ENCODE data around the gene FKBP6. TPM values are rescaled to one million over a fixed set of nuclear protein-coding genes. Genes with fewer than 3 reads are reported as not detected.
A peak's percentile ranks its signal among the peaks of the same experiment; 100 is the strongest.

Gene FKBP6
- total RNA-seq, 2 donors from 2014 or later, result not detected

- WGBS, 2 donors, result 77 to 79% methylated on average over 7 of the region's 7 CpGs
- intact Hi-C loops (cut with DNase I), result loop anchor here (5.0 kb wide), 1 partner anchor 107 kb away; no protein-coding TSS in a partner anchor
- H3K27ac ChIP-seq, result no peak overlapping the region
- peaks cover 8% of the 10 kb centered on the region for H3K4me1 ChIP-seq
- no peak for DNase-seq
- no peak overlapping the region for H3K4me3 ChIP-seq
- TF ChIP-seq POLR2A (IDR thresholded peaks at IDR 0.05) (no peak), CTCF (IDR thresholded peaks at IDR 0.05) (no peak)
- no peaks in the 10 kb centered on the region for H3K27me3 ChIP-seq
- H3K9me3 ChIP-seq, result no peaks in the 10 kb centered on the region
- ATAC-seq, result no peak
- no peaks in the 10 kb centered on the region for H3K36me3 ChIP-seq (replicated peaks in 1 of 2; ENCODE audit: insufficient read depth in 1 of 2, low read depth in 2 of 2)
Measured at GRCh38 chr7:73340514-73340913, 12.6 kb downstream of the FKBP6 start.

GRCh38 chr7:73341877-73342276, 13.9 kb downstream of the FKBP6 start:
- H3K27ac ChIP-seq, result no peak overlapping the region
- WGBS, 2 donors, result 60 to 63% methylated on average over 8 of the region's 8 CpGs
- no peaks in the 10 kb centered on the region for H3K27me3 ChIP-seq
- no peak for TF ChIP-seq POLR2A (IDR thresholded peaks at IDR 0.05)
- no peak for TF ChIP-seq CTCF (IDR thresholded peaks at IDR 0.05)
- ATAC-seq, result peak; percentile 27
- no peaks in the 10 kb centered on the region for H3K36me3 ChIP-seq (replicated peaks in 1 of 2; ENCODE audit: insufficient read depth in 1 of 2, low read depth in 2 of 2)
- peaks cover 8% of the 10 kb centered on the region for H3K4me1 ChIP-seq
- DNase-seq, result no peak
- intact Hi-C loops (cut with DNase I), result loop anchor here (5.0 kb wide), 1 partner anchor 105 kb away; no protein-coding TSS in a partner anchor
- H3K9me3 ChIP-seq, result no peaks in the 10 kb centered on the region
- no peak overlapping the region for H3K4me3 ChIP-seq

GRCh38 chr7:73342645-73343044, 14.7 kb downstream of the FKBP6 start:
- H3K27me3 ChIP-seq, result no peaks in the 10 kb centered on the region
- intact Hi-C loops (cut with DNase I), result loop anchor here (5.0 kb wide), 1 partner anchor 105 kb away; no protein-coding TSS in a partner anchor
- peak; percentile 92 for ATAC-seq
- no peak overlapping the region for H3K4me3 ChIP-seq
- DNase-seq, result peak; percentile 40 to 56 (median 50)
- H3K4me1 ChIP-seq, result peaks cover 8% of the 10 kb centered on the region
- no peaks in the 10 kb centered on the region for H3K9me3 ChIP-seq
- WGBS, 2 donors, result 34 to 40% methylated on average over 8 of the region's 8 CpGs
- no peak overlapping the region for H3K27ac ChIP-seq
- no peak for TF ChIP-seq POLR2A (IDR thresholded peaks at IDR 0.05)
- TF ChIP-seq CTCF (IDR thresholded peaks at IDR 0.05), result peak in 6 of 7 experiments; percentile 27 to 75 (median 70)
- no peaks in the 10 kb centered on the region for H3K36me3 ChIP-seq (replicated peaks in 1 of 2; ENCODE audit: insufficient read depth in 1 of 2, low read depth in 2 of 2)

- WGBS, 2 donors, result 69 to 77% methylated on average over 7 of the region's 7 CpGs
- Histone ChIP-seq H3K4me3 (no peak overlapping the region), H3K36me3 (replicated peaks in 1 of 2; ENCODE audit: insufficient read depth in 1 of 2, low read depth in 2 of 2) (no peaks in the 10 kb centered on the region), H3K4me1 (peaks cover 8% of the 10 kb centered on the region), H3K27me3 (no peaks in the 10 kb centered on the region), H3K27ac (no peak overlapping the region), H3K9me3 (no peaks in the 10 kb centered on the region)
- ATAC-seq (no peak), DNase-seq (no peak)
- TF ChIP-seq CTCF (IDR thresholded peaks at IDR 0.05), result no peak
- no peak for TF ChIP-seq POLR2A (IDR thresholded peaks at IDR 0.05)
- intact Hi-C loops (cut with DNase I), result loop anchor here (5.0 kb wide), 1 partner anchor 103 kb away; no protein-coding TSS in a partner anchor
Measured at GRCh38 chr7:73343671-73344380, 15.9 kb downstream of the FKBP6 start.

DNA sequence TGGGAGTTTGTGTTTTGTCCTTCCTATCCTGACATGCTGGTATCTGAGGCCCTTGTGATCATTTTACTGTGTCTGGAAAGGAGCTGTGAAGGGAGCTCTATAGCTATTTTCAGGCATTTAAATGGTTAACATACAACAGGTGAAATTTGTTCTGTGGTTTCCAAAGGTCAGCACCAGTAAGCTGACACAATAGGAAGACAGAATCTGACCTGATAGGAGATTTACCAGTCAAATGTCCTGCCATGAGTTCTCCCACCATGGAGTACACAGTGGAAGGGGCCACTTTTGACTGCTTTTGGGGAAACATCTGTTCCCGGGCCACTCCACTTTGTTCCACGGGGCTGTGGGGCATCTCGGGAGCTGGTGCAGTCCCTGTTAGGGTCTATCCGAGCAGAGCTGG, 17.6 kb downstream of the FKBP6 start:
- H3K27ac ChIP-seq, result no peak overlapping the region
- no peak overlapping the region for H3K4me3 ChIP-seq
- H3K9me3 ChIP-seq, result no peaks in the 10 kb centered on the region
- ATAC-seq (no peak), DNase-seq (no peak)
- H3K27me3 ChIP-seq, result no peaks in the 10 kb centered on the region
- intact Hi-C loops (cut with DNase I), result no loop called here
- H3K4me1 ChIP-seq, result peaks cover 8% of the 10 kb centered on the region
- no peaks in the 10 kb centered on the region for H3K36me3 ChIP-seq (replicated peaks in 1 of 2; ENCODE audit: insufficient read depth in 1 of 2, low read depth in 2 of 2)
- WGBS, 2 donors, result 49 to 56% methylated on average over 4 of the region's 4 CpGs
- TF ChIP-seq POLR2A (IDR thresholded peaks at IDR 0.05) (no peak), CTCF (IDR thresholded peaks at IDR 0.05) (no peak)
